A549 treated with CORT108297 at 1 μM for 4 hours (cell line): ENCODE measurements around the gene NCR3LG1. TPM values are rescaled to one million over a fixed set of nuclear protein-coding genes. Genes with fewer than 3 reads are reported as not detected.

ENCODE experiments used
- total RNA-seq: library from RNA; stranded (reverse); fragments of 200-300 nt; extraction: Qiagen RNA extraction; gene quantifications from 5 replicates; pipeline ENCODE4 v1.2.3, GENCODE V29; 2022

Gene NCR3LG1
- 1.7 to 2.6 TPM (median 2.3 TPM) in 5 replicates for total RNA-seq

GRCh38 chr11:17351510-17352176, at the start of gene NCR3LG1:
NCR3LG1 (plus strand) TSS chr11:17351800; CDS start chr11:17351970, 170 bp downstream.

GRCh38 chr11:17388609-17389210, 37.1 kb downstream of the NCR3LG1 start, which contains the start of gene KCNJ11:
KCNJ11 (minus strand) TSS chr11:17388659; CDS start chr11:17388091, 568 bp downstream.

Other genes starting within 250 kb of the NCR3LG1 start
- gene PIK3C2A, start 143.8 kb upstream of the NCR3LG1 start, total RNA-seq: 8.5 to 18.6 TPM (median 14.3 TPM) in 5 replicates
- 26.6 to 34.0 TPM (median 31.9 TPM) in 5 replicates for gene NUCB2, start 75.1 kb upstream of the NCR3LG1 start, total RNA-seq
- 0.30 to 0.60 TPM (median 0.45 TPM) in 5 replicates for gene KCNJ11, start 36.9 kb downstream of the NCR3LG1 start, total RNA-seq
- 1.5 to 2.3 TPM (median 1.8 TPM) in 5 replicates for gene ABCC8, start 125.0 kb downstream of the NCR3LG1 start, total RNA-seq
- gene USH1C, start 192.6 kb downstream of the NCR3LG1 start, total RNA-seq: 0.59 to 1.5 TPM (median 1.0 TPM) in 5 replicates
- gene OTOG, start 195.5 kb downstream of the NCR3LG1 start, total RNA-seq: not detected in 5 replicates